Hematopoietic multipotent progenitor cell treated with erythropoietin and hydrocortisone succinate and interleukin-3 and kit ligand, for 6 days (in vitro differentiated cells): ENCODE data around the gene IL4I1.

ENCODE experiments used
- DNase-seq: peaks from one replicate; pipeline ENCODE4 v3.0.0-alpha.2; 2015

Gene IL4I1

DNA sequence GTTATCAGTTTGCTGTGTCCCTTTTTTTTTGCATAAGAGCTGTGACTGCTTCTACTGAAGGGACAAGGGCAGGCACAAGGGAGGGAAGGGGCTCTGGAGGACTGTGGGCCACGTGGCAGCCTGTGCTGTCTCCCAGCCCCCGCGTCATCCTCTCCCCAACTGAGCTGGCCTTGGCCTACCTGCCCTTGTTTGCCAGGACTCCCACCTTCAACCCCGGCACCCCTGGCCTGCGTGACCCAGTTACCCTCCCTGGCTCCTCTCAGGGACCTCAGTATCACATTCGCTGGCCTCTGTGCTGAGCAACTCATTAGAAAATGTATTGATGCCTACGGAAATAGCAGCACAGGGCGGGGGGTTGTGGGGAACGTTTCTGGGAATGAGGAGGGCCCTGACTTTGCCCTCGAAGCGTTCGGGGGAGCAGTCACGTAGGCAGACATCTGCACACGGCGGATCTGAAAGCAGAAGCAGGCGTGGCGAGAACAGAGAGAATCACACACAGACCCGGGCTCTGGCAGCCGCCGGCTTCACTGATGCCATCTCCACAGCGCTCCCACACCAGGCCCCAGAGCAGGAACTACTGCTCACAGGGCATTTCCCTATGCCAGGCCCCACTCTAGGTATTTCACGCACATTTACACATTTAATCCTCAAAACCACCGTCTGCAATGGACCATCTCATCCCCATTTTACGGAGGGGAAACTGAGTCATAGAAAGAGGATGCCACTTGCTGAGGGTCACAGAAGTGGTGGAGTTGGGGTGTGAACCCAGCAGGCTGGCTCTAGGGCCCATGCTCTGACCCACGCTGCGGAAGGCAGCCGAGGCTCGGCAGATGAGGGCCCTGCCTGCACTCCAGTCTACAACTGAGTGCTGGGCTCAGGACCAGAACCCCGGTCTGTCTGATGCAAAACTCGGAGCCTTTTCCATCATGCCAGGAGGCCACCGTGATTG is 26.6 kb upstream of the IL4I1 start:
- DNase-seq: no peak

DNA sequence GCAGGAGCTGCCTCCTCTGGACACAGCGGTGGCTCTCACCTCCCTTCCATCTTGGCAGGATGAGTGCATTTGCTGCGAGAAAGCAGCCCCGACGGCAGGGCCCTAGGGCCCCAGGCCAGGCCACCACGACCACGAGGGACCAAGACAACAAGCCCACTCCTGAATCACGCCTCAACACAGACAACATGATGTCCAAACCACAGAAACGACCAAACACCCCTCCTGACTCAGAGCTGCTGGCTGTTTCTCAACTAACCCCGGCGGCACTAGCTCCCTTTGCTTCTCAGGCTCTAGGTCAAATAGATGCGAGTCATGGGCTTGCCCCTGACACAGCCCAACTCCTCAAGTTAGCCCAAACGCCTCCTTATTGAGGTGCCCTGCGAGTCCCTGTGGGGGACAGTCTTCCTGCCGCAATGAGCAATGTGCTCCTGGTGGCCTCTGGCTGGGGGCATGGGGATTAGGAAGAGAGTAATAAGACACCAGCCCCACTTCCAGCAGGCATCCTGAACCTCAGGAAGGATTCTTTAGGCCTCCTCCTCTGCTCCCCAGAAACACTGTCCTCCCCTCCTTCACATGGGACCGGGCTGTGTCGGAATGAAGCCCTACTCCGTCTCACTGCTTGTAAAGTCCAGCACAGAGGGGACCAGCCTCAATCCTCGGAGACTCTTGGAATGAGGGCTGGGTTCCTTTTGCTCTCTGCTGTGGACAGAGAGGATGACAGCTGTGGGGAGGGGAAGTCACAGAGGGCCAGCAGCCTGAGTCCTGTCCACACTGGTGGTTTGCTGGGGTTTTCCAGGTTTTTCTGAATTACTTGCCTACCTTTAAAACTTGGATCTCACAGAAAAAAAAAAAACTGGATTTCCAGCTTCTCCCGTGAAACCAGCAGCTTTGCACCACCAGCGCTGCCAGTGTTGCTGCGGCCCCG is 25.4 kb upstream of the IL4I1 start:
- DNase-seq: no peak

DNA sequence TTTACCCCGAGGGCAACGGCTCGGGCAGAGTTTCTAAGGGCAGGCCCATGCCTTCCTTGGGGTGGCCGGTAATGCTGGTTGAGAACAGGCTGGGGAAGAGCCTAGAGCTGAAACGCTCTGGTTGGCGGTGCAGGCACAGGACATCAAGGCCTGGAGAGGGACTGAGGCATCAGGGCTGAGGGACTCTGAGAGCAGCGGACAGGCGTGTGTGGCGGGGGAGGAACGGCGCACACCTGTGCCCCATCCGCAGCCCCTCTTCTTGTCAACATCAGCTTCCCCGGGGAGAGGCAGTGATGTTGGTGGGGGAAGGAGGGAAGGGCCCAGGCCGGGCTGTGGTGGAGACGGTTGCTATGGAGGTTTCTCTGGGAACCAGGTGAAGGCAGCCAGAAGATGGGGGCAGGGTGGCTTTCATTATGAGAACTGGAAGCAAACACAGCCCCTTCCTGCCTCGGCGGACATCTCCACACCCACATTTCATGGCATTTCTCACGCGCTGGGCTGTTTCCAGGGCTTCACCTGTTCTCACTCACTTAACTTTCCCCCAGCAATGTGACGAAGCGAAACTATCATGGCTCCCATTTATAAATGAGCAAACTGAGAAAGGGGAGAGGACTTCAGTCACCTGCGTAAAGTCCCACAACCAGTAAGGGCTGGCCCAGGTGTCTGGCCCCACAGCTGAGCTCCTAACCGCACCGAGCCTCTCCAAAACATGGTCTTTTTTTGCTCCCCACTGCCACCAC is 24.1 kb upstream of the IL4I1 start:
- DNase-seq: no peak

DNA sequence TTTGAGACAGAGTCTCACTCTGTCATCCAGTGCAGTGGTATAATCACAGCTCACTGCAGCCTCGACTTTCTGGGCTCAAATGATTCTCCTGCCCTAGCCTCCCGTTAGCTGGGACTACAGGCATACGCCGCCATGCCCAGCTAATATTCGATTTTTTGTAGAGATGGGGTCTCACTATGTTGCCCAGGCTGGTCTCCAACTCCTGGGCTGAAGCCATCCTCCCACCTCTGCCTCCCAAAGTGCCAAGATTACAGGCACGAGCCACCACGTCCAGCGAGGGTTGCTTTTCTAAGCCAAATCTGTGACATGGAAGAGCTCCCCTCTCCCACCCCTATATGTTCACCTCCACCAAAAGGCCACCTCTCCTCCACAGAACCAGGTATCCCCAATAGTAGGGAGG is 21.4 kb upstream of the IL4I1 start:
- DNase-seq: no peak

DNA sequence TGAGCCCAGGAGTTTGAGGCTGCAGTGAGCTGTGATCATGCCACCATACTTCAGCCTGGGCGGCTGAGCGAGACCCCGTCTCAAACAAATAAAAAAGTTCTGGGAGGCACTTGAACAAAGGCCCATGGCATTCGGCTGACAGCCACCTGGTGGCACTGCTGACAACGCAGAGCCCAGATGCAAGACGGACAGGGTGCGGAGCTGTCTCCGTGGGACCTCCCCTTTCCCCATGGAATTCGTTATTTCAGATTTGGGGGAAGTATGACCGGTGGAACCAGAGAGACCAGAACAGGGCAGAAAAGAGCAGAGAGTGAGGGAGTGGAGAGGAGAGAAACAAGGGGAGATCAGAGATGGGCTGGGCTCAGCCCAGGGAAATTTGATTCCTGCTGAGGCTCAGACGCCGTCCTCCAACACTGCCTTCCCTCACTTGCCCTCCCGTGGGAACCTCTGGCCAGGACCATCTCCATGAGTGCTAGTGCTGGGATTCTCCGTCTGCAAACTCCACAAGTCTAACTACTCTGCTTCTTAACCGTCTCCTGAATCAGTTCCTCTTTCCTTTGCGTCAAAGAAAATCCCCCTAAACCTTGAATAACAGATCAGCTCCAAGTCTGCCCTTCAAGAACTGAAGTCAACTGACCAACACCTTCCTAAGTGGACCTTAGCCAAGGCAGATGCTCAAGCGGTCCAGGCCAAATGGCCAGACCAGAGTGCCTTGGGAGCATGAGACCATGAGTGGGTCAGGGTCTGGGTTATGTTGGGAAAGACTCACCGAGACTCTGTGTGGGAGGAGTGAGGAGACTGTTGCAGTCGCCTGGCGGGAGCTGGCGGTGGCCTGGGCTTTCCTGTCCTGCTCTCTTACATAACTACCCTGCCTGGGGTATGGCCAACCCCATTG is 20.4 kb upstream of the IL4I1 start:
- DNase-seq: no peak

DNA sequence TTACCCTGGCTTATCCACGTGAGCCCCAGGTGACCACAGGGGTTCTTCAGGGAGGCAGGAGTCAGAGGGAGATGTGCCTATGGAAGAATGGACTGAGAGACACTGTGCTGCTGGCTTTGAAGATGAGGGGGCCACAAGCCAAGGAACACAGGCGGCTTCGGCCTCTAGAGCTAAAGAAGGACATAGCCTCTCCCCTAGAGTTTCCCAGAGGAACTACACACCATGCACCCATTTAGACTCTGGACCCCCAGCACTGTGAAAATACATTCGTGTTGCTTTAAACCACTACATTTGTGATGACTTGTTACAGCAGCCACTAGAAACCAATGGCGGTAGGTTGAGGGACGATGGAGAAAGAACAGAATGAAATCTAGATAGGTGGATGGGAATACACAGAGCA is 18.6 kb upstream of the IL4I1 start:
- DNase-seq: no peak

DNA sequence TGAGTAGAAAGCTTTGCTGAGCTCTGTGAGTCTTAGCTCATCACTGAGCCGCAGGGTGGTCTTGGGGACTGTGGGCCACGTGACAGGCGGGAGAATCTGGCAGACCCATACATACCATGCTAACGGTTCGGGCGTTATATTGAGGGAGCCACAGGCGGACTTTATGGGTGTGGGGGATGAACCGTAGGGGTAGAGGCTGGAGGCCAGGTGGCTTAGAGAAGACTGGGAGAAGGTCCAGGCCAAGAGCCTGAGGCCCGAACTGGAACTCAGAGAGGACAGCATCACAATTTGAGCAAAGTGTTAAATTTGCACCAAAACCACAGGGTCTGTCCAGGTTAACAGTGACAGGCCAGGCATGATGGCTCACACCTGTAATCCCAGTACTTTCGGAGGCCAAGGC is 17.0 kb upstream of the IL4I1 start:
- DNase-seq: no peak

DNA sequence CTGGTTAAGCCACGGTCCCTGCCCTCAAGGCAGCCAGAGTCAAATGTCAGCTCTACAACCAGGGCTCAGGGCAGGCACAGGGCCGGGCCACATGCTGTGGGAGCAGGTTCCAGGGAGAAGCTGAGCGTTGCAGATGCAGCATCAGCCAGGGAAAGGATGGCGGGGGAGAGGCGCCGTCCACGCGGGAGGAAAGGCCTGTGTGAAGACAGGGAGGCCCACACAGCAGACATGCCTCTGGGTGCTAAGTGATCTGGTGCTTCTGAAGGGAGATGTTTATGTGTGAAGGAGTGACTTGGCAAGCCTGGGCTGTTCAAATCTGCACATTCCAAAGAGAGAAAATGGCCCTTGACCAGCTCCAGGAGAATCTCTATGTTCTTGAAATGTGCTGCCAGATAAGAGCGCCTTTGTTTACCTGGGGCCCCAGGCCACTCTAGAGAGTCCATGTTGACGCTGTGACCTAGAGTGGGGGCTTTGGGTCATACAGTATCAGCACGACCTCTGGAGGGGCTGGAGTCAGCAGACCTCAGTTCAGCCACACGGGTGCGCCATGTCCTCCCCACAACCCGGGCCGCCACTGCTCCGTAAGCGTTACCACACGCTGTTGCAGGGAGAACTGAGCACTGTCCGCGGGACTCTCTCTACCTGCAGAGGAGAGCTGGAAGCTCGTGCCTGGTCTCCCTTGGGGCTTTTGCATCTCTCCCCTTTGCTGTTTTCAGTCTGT is 16.4 kb upstream of the IL4I1 start:
- DNase-seq: no peak

DNA sequence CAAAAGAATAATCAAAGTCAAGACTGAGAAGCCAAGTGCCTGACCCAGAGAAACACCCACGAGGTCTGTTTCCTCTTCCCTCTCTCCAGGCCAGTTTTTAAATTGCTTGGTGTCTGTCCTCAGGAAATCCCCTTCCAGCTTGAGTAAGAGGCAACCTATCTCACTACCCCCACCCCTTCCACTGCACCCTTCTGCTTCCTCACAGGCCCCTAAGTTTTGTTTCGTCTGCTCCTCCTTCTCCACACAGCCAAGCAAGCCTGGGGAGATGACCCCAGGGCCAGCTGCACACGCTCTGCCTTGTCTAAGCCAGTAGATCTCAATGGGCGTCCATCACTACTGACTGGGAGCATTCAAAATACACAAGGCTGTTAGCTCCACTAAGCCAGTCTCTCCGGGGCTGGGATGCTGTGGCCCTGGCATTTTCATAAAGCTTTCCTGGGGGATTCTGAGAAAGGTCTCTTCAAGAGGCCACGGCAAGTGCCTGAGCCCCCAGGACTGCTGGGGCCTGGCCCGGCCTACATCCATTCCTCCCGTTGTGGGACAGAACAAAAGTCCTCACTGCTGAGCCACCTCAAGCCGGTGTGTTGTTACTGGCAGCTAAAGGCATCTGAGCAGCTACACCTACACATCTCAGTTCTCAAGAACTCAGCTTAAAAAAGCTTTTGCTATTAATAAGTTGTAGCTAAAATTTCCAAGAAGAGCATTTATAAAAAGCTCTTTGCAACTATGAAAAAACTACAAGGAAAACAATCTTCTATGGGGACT is 14.9 kb upstream of the IL4I1 start:
- no peak for DNase-seq

DNA sequence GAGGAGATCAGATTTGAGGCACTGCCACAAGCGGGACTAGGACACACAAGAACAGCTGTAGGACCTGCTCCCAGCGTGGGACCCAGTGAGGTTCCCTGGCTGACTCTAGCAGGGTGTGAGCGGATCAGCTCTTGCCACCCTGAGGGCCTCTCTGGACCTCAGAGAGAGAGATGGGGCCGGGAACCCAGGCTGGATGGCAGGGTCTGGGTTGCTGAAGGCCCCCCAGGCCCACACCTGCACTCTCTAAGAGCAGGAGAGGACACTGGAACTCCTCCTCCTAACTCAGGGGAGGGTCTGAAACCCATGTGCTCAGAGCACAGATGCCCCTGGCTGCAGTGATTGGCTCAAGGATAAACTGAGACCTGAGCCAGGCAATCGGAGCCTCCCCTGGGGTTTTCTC is 13.5 kb upstream of the IL4I1 start:
- DNase-seq: no peak

DNA sequence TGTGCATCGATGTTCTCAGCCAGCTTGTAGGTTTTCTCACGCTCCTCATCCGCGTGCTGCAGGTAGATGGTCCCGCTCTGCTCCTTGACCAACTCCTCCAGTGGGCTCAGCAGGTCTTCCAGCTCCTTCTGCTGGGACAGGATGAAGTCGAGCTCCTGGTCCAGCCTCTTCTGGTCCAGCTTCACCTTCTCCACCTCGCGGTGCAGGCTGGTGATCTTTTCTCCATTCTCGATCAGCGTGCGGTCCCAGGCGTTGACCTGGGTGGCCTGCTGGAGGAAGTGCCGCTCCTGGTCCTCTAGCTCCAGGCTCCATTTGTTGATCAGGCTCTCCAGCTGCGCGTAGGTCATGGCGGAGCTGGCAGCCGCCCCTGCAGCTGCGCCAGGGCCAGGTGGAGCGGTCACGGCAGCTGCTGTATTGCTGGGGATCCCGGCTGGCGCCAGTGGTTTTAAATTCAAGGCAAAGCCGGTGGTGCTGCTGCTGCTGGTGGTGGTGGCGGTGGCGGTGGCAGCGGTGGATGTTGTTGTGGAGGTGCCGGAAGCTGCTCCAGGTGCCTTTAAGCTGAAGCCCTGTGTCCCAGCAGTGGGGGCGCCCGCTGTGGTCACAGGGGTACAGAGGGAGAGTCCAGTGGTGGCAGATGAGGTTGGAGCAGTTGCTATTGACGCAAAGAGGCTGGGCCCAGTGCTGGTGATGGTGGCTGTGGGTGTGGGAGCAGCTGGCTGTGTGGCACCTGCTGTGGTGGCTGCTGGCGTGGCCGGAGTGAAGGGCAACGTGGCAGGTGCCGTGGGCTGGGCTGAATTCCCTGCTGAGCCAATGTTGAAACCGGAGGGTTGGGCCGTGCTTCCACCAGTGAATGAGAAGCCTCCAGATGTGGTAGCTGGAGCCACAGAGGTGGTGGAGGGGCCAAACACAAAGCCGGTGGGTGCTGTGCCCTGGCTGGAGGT is 12.1 kb upstream of the IL4I1 start:
- no peak for DNase-seq

DNA sequence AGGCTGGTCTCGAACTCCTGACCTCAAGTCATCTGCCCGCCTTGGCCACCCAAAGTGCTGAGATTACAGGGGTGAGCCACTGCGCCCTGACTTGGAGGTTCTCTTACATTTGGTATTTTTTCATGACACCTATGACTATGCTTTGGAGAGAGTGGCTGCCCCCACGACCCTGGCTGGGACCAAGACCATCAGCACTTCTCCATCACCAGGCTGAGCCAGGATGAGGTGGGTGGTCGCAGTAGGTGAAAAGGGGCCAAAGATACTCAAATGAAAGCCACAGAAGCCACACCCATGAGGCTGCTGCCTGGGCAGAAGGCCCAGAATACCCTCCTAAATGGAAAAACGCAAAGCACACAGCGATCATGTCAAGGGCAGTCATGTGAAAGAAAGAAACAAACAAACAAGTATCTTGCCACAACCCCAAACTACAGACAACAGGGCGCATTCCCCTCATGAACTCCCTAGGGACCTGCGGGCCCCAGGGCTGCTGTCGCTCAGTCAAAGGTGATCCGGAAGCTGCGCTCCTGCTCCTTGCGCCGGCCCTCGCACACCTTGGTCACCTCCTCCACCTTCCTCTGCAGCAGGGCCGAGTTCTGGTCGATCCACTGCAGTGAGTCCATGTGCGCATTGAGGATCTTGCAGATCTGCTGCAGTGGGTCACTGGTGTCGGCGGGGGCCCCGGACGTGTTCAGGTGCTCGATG is 11.2 kb upstream of the IL4I1 start:
- no peak for DNase-seq

DNA sequence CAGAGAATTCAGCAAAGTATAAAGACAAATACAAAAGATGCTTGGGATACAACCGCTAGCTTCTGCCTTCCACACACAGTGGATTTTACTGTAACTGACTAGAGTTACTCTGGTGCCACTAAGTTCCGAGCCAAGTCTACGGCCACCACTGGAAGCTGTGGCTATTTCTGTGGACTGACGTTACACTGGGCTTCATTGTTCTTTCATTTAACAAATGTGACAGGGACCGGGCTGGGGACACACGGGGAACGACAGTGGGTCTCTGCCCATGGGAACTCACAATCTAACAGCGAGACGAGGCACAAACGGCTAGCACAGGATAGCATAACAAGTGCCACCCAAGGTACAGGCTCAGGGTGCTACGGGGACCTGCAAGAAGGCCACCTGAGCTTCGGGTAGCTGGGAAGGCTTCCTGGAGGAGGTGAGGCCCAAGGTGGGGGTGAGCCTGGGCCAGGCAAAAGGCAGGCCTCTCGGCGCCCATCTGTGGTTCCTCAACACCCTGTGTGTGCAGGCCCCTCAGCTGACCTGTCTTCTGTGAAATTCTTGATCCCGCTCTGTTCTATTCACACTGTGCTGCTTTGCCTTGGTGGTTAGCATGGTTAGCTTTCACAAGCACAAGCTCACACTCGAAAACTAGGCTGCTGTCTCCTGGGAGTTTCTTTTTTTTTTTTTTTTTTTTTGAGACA is 10.3 kb upstream of the IL4I1 start:
- DNase-seq: no peak

DNA sequence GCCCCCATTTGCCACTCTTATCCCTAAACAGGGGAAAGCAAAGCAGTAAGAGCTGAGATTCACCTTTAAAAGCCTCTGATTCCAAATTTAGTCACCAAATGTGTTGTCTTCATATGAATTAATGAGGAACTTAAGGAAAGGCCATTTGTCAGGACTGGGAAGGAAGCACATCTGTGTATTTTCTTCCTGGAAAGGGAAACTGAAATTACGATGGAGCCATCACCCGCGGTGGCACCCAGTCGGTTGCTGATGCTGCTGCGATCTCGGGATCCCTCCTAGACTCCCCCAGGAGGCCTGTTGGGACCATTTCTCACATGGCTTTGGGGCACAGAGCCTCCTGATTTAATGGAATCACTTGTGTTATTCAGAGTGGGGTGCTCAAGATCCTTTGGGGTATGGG is 7.4 kb upstream of the IL4I1 start:
- no peak for DNase-seq

DNA sequence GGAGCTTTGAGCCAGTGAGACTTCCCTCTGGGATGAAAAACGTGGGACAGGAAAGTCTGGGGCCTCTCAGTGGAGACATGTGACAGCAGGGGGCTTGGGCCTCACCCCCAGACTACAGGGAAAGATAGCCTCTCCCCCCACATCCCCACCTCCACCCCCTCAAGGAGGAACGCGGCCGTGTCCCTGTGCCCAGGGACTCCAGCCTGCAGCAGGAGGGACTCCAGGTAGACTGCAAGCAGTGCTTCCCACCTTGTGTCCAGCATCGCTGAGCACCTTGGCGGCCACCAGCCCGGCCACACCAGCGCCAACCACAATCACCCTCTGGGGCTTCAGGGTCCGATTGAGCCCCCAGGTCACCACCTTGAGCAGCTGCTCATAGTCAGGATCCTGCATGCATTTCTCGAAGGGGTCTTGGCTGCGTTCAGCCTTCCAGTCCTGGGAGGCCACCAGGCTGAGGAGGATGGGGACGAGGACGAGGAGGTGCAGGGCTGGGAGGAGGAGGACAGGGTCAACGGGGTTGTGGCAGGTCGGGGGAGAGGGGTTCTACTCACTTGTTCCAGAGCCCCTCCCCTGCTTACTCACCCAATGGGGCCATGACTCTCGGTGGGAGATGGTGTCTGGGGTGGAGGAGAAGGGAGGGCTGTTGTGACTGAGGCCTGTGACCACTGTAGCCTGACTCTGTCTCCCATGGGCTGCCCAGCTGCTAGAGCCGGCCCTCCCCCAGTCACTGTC is 955 bp downstream of the IL4I1 start:
- DNase-seq: no peak

DNA sequence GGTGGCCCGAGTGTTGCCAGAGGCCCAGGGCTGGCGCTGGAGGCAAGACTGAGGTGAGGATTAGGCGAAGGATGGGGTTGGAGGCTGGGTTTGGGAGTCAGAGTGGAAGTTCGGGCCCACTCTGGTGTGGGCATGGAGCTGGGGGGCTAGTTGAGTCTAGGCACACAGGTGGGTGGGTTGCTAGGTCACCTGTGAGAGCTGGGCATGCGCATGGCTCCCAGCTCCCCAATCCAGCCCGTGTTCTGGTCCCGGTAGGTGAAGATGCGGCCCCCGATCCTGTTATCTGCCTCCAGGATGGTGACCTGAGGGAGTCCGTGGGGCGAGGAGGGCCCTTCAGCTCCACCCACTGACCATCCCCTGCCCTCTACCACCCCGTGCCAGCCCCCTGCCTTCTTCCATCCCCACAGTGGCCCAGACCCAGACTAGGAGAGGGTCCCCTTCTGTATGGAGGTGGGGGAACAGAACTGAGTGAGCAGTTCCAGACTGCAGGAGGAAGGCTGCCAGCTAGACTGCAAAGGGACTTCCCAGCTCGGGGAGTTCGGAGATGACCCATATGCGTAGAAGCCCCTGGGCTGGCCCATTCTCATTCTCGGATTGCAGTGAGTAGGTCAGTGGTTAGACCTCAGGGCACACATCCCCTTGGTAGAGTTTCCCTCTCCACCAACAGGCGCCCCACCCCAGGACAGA is 1.7 kb downstream of the IL4I1 start:
- DNase-seq: no peak
